Upper lobe of left lung (tissue), 4 donors: Measurements from ENCODE around the gene CFHR1.

Experiments used
- POLR2A ChIP-seq, 4 donors: fragments of 450-650 bp; IDR thresholded peaks; one replicate each; pipeline ENCODE4 v1.5.1; 2016 to 2017; ENCODE audit warnings: antibody characterized with exemption in 4 of 4, mild to moderate bottlenecking in 2 of 4
- POLR2AphosphoS5 ChIP-seq, 2 donors: sonication (generic); formaldehyde crosslinking; IDR thresholded peaks; one replicate each; pipeline ENCODE4 v1.5.1; 2017; ENCODE audit warnings: antibody characterized with exemption in 2 of 2
- TF ChIP-seq, protein P1 (sequence below), 6 experiments: fragments of 450-650 bp in 4 of 6; fragments of 200-600 bp in 2 of 6; sonication (generic) in 2 of 6; IDR thresholded peaks; one replicate each; pipeline ENCODE4 v1.5.1; 2016 to 2019; ENCODE audit warnings: antibody characterized with exemption in 6 of 6

DNA sequence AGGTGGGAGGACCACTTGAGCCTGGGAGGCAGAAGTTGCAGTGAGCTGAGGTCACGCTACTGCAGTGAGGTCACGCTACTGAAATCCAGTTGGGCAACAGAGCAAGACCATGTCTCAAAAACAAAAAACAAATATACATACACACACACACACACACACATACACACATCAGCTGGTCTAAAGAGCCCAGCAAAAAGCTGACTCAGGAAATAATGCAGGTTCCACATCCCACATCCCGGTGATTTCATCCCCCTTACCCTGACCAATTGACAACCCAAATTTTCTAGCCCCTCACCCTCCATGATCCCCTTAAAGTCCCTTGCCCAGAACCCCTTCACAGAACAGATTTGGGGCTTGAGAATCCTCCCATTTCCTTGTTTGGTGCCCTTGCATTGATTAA is 56.4 kb downstream of the CFHR1 start:
- TF ChIP-seq, protein P1, sequence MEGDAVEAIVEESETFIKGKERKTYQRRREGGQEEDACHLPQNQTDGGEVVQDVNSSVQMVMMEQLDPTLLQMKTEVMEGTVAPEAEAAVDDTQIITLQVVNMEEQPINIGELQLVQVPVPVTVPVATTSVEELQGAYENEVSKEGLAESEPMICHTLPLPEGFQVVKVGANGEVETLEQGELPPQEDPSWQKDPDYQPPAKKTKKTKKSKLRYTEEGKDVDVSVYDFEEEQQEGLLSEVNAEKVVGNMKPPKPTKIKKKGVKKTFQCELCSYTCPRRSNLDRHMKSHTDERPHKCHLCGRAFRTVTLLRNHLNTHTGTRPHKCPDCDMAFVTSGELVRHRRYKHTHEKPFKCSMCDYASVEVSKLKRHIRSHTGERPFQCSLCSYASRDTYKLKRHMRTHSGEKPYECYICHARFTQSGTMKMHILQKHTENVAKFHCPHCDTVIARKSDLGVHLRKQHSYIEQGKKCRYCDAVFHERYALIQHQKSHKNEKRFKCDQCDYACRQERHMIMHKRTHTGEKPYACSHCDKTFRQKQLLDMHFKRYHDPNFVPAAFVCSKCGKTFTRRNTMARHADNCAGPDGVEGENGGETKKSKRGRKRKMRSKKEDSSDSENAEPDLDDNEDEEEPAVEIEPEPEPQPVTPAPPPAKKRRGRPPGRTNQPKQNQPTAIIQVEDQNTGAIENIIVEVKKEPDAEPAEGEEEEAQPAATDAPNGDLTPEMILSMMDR (IDR thresholded peaks at IDR 0.05) = no peak
- no peak for TF ChIP-seq POLR2A (IDR thresholded peaks at IDR 0.05)
- TF ChIP-seq POLR2AphosphoS5 (IDR thresholded peaks at IDR 0.05) = no peak
